ENCODE measurements around the gene TDRD7.

DNA sequence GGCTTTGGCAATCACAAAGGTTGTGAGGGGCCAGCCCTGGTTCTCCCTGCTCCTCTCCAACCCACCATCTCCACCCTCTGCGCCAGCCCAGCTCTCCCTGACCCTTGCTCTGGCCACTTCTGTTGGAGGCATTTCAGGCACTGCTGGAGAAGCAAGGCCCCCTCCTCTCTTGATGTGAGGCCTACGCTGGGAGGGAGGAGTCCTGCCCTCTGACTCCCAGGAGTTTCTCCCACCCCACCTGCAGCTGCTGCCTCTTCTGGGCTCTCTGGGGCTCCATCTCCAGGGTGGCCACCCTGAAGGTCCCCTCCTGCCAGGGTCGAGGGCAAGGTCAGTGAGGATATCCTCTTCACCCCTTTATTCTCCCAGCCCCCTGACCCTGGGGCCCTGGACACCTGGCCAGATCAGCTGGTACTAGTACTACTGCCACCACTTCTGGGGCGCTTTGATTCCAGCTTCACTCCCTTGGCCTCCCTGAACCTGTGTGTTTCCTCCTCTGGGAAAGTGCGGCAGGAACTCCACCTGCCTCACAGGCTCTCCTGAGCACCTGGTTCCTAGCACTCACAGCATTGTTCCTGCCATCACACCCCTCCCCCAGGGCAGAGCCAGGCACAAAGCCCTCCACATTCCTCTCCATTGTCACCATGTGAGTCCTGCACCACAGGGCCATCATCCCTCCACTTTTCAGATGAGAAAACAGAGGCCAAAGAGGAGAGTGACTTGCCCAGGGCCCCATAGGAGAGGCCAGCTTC, 23.8 kb upstream of the TDRD7 start:
- TF ChIP-seq, protein P1, sequence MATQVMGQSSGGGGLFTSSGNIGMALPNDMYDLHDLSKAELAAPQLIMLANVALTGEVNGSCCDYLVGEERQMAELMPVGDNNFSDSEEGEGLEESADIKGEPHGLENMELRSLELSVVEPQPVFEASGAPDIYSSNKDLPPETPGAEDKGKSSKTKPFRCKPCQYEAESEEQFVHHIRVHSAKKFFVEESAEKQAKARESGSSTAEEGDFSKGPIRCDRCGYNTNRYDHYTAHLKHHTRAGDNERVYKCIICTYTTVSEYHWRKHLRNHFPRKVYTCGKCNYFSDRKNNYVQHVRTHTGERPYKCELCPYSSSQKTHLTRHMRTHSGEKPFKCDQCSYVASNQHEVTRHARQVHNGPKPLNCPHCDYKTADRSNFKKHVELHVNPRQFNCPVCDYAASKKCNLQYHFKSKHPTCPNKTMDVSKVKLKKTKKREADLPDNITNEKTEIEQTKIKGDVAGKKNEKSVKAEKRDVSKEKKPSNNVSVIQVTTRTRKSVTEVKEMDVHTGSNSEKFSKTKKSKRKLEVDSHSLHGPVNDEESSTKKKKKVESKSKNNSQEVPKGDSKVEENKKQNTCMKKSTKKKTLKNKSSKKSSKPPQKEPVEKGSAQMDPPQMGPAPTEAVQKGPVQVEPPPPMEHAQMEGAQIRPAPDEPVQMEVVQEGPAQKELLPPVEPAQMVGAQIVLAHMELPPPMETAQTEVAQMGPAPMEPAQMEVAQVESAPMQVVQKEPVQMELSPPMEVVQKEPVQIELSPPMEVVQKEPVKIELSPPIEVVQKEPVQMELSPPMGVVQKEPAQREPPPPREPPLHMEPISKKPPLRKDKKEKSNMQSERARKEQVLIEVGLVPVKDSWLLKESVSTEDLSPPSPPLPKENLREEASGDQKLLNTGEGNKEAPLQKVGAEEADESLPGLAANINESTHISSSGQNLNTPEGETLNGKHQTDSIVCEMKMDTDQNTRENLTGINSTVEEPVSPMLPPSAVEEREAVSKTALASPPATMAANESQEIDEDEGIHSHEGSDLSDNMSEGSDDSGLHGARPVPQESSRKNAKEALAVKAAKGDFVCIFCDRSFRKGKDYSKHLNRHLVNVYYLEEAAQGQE (IDR thresholded peaks at IDR 0.05; ENCODE audit: low read depth, low read length), result no peak
- TF ChIP-seq GABPA (IDR thresholded peaks at IDR 0.05; ENCODE audit: low read depth) (no peak), TAF1 (IDR thresholded peaks at IDR 0.05; ENCODE audit: borderline replicate concordance, low read depth, low read length) (no peak), SIN3A (IDR thresholded peaks at IDR 0.05; ENCODE audit: borderline replicate concordance, low read depth, low read length) (no peak), FOXM1 (IDR thresholded peaks at IDR 0.05; ENCODE audit: low read depth) (no peak), TCF12 (IDR thresholded peaks at IDR 0.05) (no peak), MXI1 (IDR thresholded peaks at IDR 0.05; ENCODE audit: low read depth, low read length) (no peak), TEAD4 (IDR thresholded peaks at IDR 0.05; ENCODE audit: borderline replicate concordance, insufficient read depth) (no peak)
- TF ChIP-seq, protein P2, sequence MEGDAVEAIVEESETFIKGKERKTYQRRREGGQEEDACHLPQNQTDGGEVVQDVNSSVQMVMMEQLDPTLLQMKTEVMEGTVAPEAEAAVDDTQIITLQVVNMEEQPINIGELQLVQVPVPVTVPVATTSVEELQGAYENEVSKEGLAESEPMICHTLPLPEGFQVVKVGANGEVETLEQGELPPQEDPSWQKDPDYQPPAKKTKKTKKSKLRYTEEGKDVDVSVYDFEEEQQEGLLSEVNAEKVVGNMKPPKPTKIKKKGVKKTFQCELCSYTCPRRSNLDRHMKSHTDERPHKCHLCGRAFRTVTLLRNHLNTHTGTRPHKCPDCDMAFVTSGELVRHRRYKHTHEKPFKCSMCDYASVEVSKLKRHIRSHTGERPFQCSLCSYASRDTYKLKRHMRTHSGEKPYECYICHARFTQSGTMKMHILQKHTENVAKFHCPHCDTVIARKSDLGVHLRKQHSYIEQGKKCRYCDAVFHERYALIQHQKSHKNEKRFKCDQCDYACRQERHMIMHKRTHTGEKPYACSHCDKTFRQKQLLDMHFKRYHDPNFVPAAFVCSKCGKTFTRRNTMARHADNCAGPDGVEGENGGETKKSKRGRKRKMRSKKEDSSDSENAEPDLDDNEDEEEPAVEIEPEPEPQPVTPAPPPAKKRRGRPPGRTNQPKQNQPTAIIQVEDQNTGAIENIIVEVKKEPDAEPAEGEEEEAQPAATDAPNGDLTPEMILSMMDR (IDR thresholded peaks at IDR 0.05), result no peak
- TF ChIP-seq, protein P3, sequence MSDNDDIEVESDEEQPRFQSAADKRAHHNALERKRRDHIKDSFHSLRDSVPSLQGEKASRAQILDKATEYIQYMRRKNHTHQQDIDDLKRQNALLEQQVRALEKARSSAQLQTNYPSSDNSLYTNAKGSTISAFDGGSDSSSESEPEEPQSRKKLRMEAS (IDR thresholded peaks at IDR 0.05; ENCODE audit: low read depth), result no peak

Data from SK-N-SH (cell line).